ENCODE results near the gene SLC47A2. TPM values are rescaled to one million over a fixed set of nuclear protein-coding genes. Genes with fewer than 3 reads are reported as not detected.
A peak's percentile ranks its signal among the peaks of the same experiment; 100 is the strongest.

The SLC47A2 gene
- total RNA-seq, 1 donor from 2014 or later, result 0.24 TPM

- Mint-ChIP-seq H3K4me1 (ENCODE audit: unreplicated experiment) (peaks cover 6% of the 10 kb centered on the region), H3K27ac (ENCODE audit: unreplicated experiment) (no peak overlapping the region), H3K36me3 (ENCODE audit: unreplicated experiment) (peaks cover 20% of the 10 kb centered on the region), H3K9me3 (ENCODE audit: unreplicated experiment) (peaks cover 3% of the 10 kb centered on the region), H3K27me3 (ENCODE audit: unreplicated experiment) (no peaks in the 10 kb centered on the region), H3K4me3 (ENCODE audit: unreplicated experiment) (no peak overlapping the region)
- no peak for TF ChIP-seq CTCF (IDR thresholded peaks at IDR 0.05)
- DNase-seq (ENCODE audit: extremely low spot score, unreplicated experiment), result peak; percentile 38
Observed at GRCh38 chr17:19683117-19683516, 33.3 kb downstream of the SLC47A2 start.

GRCh38 chr17:19678581-19679453, 37.6 kb downstream of the SLC47A2 start:
- peaks cover 33% of the 10 kb centered on the region for H3K36me3 Mint-ChIP-seq (ENCODE audit: unreplicated experiment)
- no peaks in the 10 kb centered on the region for H3K27me3 Mint-ChIP-seq (ENCODE audit: unreplicated experiment)
- peaks cover 6% of the 10 kb centered on the region for H3K4me1 Mint-ChIP-seq (ENCODE audit: unreplicated experiment)
- H3K4me3 Mint-ChIP-seq (ENCODE audit: unreplicated experiment), result no peak overlapping the region
- H3K9me3 Mint-ChIP-seq (ENCODE audit: unreplicated experiment), result no peaks in the 10 kb centered on the region
- H3K27ac Mint-ChIP-seq (ENCODE audit: unreplicated experiment), result no peak overlapping the region
- TF ChIP-seq CTCF (IDR thresholded peaks at IDR 0.05), result no peak
- peak; percentile 68 for DNase-seq (ENCODE audit: extremely low spot score, unreplicated experiment)

GRCh38 chr17:19677736-19678379, 38.5 kb downstream of the SLC47A2 start:
- H3K36me3 Mint-ChIP-seq (ENCODE audit: unreplicated experiment), result peaks cover 33% of the 10 kb centered on the region
- H3K27me3 Mint-ChIP-seq (ENCODE audit: unreplicated experiment), result no peaks in the 10 kb centered on the region
- peak; percentile 23 for DNase-seq (ENCODE audit: extremely low spot score, unreplicated experiment)
- no peak overlapping the region for H3K27ac Mint-ChIP-seq (ENCODE audit: unreplicated experiment)
- no peak for TF ChIP-seq CTCF (IDR thresholded peaks at IDR 0.05)
- no peaks in the 10 kb centered on the region for H3K9me3 Mint-ChIP-seq (ENCODE audit: unreplicated experiment)
- H3K4me1 Mint-ChIP-seq (ENCODE audit: unreplicated experiment), result peaks cover 6% of the 10 kb centered on the region
- no peak overlapping the region for H3K4me3 Mint-ChIP-seq (ENCODE audit: unreplicated experiment)

GRCh38 chr17:19676896-19677295, 39.5 kb downstream of the SLC47A2 start:
- Mint-ChIP-seq H3K36me3 (ENCODE audit: unreplicated experiment) (peaks cover 40% of the 10 kb centered on the region), H3K27me3 (ENCODE audit: unreplicated experiment) (no peaks in the 10 kb centered on the region), H3K4me3 (ENCODE audit: unreplicated experiment) (no peak overlapping the region), H3K27ac (ENCODE audit: unreplicated experiment) (no peak overlapping the region), H3K4me1 (ENCODE audit: unreplicated experiment) (peaks cover 10% of the 10 kb centered on the region), H3K9me3 (ENCODE audit: unreplicated experiment) (no peaks in the 10 kb centered on the region)
- no peak for TF ChIP-seq CTCF (IDR thresholded peaks at IDR 0.05)
- DNase-seq (ENCODE audit: extremely low spot score, unreplicated experiment), result peak; percentile 17

- no peak for DNase-seq (ENCODE audit: extremely low spot score, unreplicated experiment)
- H3K27me3 Mint-ChIP-seq (ENCODE audit: unreplicated experiment), result no peaks in the 10 kb centered on the region
- H3K27ac Mint-ChIP-seq (ENCODE audit: unreplicated experiment), result no peak overlapping the region
- H3K9me3 Mint-ChIP-seq (ENCODE audit: unreplicated experiment), result no peaks in the 10 kb centered on the region
- H3K4me3 Mint-ChIP-seq (ENCODE audit: unreplicated experiment), result no peak overlapping the region
- no peak for TF ChIP-seq CTCF (IDR thresholded peaks at IDR 0.05)
- peaks cover 45% of the 10 kb centered on the region for H3K36me3 Mint-ChIP-seq (ENCODE audit: unreplicated experiment)
- H3K4me1 Mint-ChIP-seq (ENCODE audit: unreplicated experiment), result peaks cover 5% of the 10 kb centered on the region
Observed at GRCh38 chr17:19673623-19674022, 42.8 kb downstream of the SLC47A2 start.
